MCF 10A (cell line): ENCODE measurements around the gene SIGLEC7. TPM values are rescaled to one million over a fixed set of nuclear protein-coding genes. Genes with fewer than 3 reads are reported as not detected.

ENCODE experiments used
- BruUV-seq: library from RNA; stranded (reverse); fragments of 400-500 nt; replicated peaks from 2 replicates; lab custom pipeline; 2021; lab: Mats Ljungman, UMichigan
- CTCF ChIA-PET: fragments of 300-600 bp; sonication (Branson Sonifier 250); formaldehyde crosslinking; extraction: SDS; loops from one replicate; lab custom pipeline; 2021; ENCODE audit warnings: antibody characterized with exemption, inconsistent platforms; lab: Yijun Ruan, JAX
- POLR2A ChIA-PET: fragments of 300-600, 350-650 bp; sonication (Branson Sonifier 250); formaldehyde crosslinking; extraction: SDS; loops from one replicate; lab custom pipeline; 2020; ENCODE audit warnings: antibody characterized with exemption, inconsistent platforms; lab: Yijun Ruan, JAX
- DNase-seq: peaks from one replicate; pipeline ENCODE4 v3.0.0-alpha.2; 2018; ENCODE audit not compliant: unreplicated experiment
- H3K27ac Mint-ChIP-seq: one replicate; pipeline ENCODE4 v1.8.0; 2022; ENCODE audit warnings: mild to moderate bottlenecking, low read depth, mixed read lengths; ENCODE audit not compliant: unreplicated experiment
- H3K27me3 Mint-ChIP-seq: one replicate; pipeline ENCODE4 v1.8.0; 2022; ENCODE audit warnings: mixed read lengths; ENCODE audit not compliant: insufficient read depth, unreplicated experiment
- H3K36me3 Mint-ChIP-seq: one replicate; pipeline ENCODE4 v1.8.0; 2022; ENCODE audit warnings: mild to moderate bottlenecking, moderate library complexity, mixed read lengths; ENCODE audit not compliant: insufficient read depth, unreplicated experiment
- H3K4me1 Mint-ChIP-seq: one replicate; pipeline ENCODE4 v1.8.0; 2022; ENCODE audit warnings: mixed read lengths; ENCODE audit not compliant: insufficient read depth, unreplicated experiment
- H3K4me3 Mint-ChIP-seq: one replicate; pipeline ENCODE4 v1.8.0; 2022; ENCODE audit warnings: mild to moderate bottlenecking, moderate library complexity, mixed read lengths; ENCODE audit not compliant: unreplicated experiment
- H3K9me3 Mint-ChIP-seq: one replicate; pipeline ENCODE4 v1.8.0; 2022; ENCODE audit warnings: mixed read lengths; ENCODE audit not compliant: unreplicated experiment
- intact Hi-C: fragments of 100-400 bp; cut with micrococcal nuclease; formaldehyde crosslinking; loops from 2 replicates; pipeline ENCODE4 v1.14.1; 2022
- total RNA-seq: library from RNA; stranded (reverse); gene quantifications from 2 replicates; pipeline ENCODE4 v1.2.3, GENCODE V29; 2022
- TF ChIP-seq, protein P1 (sequence below): fragments of 200-600 bp; IDR thresholded peaks from one replicate; pipeline ENCODE4 v1.8.0; 2022; ENCODE audit warnings: antibody characterized with exemption, mild to moderate bottlenecking; ENCODE audit not compliant: unreplicated experiment

The SIGLEC7 gene
- total RNA-seq, 1 experiment from 2014 or later = not detected

DNA sequence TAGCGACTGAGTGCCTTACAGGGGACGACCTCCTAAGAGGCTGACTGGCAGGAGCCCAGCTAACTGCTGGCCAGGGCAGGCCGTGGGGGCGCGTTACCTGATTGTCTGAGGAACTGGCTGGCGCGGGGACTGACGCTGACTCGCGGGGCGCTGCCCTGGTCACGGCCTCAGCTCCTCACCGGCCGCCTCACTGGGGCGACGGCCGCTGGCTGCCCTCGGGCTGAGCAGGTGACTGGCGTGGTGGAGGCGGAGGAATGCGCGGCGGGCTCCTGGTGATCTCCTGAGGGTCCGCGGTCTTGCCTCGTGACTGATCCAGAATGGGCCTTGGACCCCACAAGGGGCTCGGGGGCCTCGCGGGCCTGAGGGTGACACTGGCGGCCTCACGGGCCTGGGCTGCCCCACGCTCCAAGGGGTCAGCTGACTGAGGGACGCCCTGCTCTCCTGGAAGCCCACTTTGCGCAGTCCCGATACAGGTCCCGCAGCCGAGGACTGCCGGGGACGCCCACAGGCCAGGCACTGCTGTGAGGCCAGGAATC is 39.3 kb downstream of the SIGLEC7 start:
- ChIA-PET POLR2A (no interaction called here), CTCF (interaction anchor here (1.3 kb wide), 1 partner anchor 13 kb away, joined by 3 read pairs; no protein-coding TSS in a partner anchor)
- no peak overlapping the region for H3K4me3 Mint-ChIP-seq
- intact Hi-C loops = no loop called here
- peaks cover 8% of the 10 kb centered on the region for H3K9me3 Mint-ChIP-seq
- TF ChIP-seq, protein P1, sequence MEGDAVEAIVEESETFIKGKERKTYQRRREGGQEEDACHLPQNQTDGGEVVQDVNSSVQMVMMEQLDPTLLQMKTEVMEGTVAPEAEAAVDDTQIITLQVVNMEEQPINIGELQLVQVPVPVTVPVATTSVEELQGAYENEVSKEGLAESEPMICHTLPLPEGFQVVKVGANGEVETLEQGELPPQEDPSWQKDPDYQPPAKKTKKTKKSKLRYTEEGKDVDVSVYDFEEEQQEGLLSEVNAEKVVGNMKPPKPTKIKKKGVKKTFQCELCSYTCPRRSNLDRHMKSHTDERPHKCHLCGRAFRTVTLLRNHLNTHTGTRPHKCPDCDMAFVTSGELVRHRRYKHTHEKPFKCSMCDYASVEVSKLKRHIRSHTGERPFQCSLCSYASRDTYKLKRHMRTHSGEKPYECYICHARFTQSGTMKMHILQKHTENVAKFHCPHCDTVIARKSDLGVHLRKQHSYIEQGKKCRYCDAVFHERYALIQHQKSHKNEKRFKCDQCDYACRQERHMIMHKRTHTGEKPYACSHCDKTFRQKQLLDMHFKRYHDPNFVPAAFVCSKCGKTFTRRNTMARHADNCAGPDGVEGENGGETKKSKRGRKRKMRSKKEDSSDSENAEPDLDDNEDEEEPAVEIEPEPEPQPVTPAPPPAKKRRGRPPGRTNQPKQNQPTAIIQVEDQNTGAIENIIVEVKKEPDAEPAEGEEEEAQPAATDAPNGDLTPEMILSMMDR = no peak
- H3K4me1 Mint-ChIP-seq = no peaks in the 10 kb centered on the region
- DNase-seq = no peak
- H3K36me3 Mint-ChIP-seq = no peaks in the 10 kb centered on the region
- H3K27me3 Mint-ChIP-seq = no peaks in the 10 kb centered on the region
- no TSS peak for BruUV-seq
- H3K27ac Mint-ChIP-seq = no peak overlapping the region

DNA sequence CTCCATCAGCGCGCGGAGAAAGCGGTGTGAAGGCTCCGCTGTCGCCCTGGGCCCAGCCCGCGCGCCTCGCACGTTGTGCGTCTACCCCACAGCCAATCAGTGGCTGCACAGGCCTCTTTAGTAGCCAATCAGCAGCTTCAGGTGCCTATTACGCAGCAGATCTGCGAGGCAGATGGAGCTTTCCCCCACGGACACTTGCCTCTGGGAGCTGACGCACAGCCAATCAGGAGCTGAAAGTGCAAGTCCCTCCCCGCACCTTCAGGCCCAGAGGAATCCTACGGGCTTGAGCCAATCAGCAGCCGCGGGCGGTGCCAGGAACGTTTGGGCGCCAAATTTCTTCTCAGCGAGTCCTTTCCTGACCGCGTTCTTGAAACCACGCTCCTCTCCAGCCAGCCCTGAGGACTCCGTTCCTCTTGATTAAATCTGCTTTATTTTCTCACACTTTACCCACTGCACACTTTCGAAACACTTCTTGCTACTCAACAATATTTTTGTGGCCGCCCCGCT is 39.9 kb downstream of the SIGLEC7 start:
- no peaks in the 10 kb centered on the region for H3K27me3 Mint-ChIP-seq
- TF ChIP-seq, protein P1 = no peak
- DNase-seq = no peak
- POLR2A ChIA-PET = no interaction called here
- CTCF ChIA-PET = interaction anchor here (1.3 kb wide), 1 partner anchor 13 kb away, joined by 3 read pairs; no protein-coding TSS in a partner anchor
- peaks cover 8% of the 10 kb centered on the region for H3K9me3 Mint-ChIP-seq
- intact Hi-C loops = no loop called here
- no TSS peak for BruUV-seq
- no peak overlapping the region for H3K27ac Mint-ChIP-seq
- no peak overlapping the region for H3K4me3 Mint-ChIP-seq
- no peaks in the 10 kb centered on the region for H3K36me3 Mint-ChIP-seq
- H3K4me1 Mint-ChIP-seq = no peaks in the 10 kb centered on the region

DNA sequence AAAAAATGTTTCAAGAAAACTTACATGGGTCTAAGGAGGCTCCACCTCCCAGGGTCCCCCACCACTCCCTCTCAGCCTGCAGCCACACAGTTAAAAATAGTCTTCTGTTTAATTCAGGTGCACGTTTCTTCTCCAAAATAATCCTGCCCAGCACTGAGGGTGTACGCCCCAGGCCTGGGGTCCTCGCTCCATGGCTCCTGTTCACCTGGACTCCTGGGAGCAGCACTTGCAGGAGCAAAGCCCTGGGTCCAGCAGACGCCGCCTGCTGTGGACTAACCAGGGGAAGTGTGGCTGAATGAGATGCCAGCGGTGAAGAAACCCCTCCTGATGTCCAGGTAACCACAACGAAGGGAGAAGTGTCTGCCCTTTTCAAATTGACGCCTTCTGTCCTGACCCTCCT is 41.5 kb downstream of the SIGLEC7 start:
- no peaks in the 10 kb centered on the region for H3K36me3 Mint-ChIP-seq
- H3K27ac Mint-ChIP-seq = no peak overlapping the region
- H3K4me1 Mint-ChIP-seq = no peaks in the 10 kb centered on the region
- BruUV-seq = no TSS peak
- no peak for DNase-seq
- POLR2A ChIA-PET = no interaction called here
- no peak overlapping the region for H3K4me3 Mint-ChIP-seq
- intact Hi-C loops = no loop called here
- H3K9me3 Mint-ChIP-seq = peaks cover 8% of the 10 kb centered on the region
- no peaks in the 10 kb centered on the region for H3K27me3 Mint-ChIP-seq
- TF ChIP-seq, protein P1 = no peak
- CTCF ChIA-PET = interaction anchor here (0.9 kb wide), 1 partner anchor 25 kb away, joined by 4 read pairs; no protein-coding TSS in a partner anchor

DNA sequence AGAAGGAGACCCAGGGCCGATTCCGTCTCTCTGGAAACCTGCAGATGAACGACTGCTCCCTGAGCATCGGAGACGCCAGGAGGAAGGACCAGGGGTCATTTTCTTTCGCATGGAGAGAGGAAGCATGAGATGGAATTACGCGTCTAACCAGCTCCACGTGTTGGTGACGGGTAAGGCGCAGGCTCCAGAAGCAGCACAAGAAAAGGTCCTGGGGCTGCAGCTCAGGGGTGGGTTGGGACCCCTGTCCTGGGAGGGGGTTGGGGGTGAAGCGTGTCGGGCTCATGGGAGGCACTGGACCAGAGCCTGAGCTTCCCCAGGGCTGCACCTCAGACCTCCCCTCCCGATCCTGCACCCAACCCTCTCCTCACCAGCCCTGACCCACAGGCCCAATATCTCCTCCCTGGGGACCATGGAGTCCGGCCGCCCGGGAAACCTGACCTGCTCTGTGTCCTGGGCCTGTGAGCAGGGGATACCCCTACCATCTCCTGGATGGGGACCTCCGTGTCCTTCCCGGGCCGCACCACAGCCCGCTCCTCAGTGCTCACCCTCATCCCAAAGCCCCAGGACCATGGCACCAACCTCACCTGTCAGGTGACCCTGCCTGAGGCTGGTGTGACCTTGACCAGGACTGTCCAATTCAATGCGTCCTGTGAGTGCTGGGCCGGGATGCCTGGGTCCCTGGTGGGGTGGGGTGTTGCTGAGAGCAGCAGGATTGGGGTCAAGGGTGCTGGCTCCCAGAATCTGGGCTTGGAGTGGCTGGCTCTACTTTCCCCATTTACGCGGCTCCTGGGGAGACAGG is 43.2 kb downstream of the SIGLEC7 start:
- Mint-ChIP-seq H3K4me3 (no peak overlapping the region), H3K4me1 (no peaks in the 10 kb centered on the region), H3K27ac (no peak overlapping the region), H3K27me3 (no peaks in the 10 kb centered on the region), H3K9me3 (peaks cover 8% of the 10 kb centered on the region), H3K36me3 (no peaks in the 10 kb centered on the region)
- DNase-seq = no peak
- TF ChIP-seq, protein P1 = no peak
- intact Hi-C loops = no loop called here
- BruUV-seq = no TSS peak
- POLR2A ChIA-PET = no interaction called here
- CTCF ChIA-PET = no interaction called here
